Endothelial cell of umbilical vein (primary cell): ENCODE results near the gene ARMH1. TPM values are rescaled to one million over a fixed set of nuclear protein-coding genes. Genes with fewer than 3 reads are reported as not detected.

Experiments used
- BruUV-seq: library from RNA; stranded (reverse); fragments of 400-500 nt; replicated peaks from 2 replicates; lab custom pipeline; 2021; lab: Mats Ljungman, UMichigan
- CTCF ChIA-PET: fragments of 300-600, 350-600 bp; sonication (Branson Sonifier 250); formaldehyde crosslinking; loops from one replicate; lab custom pipeline; 2021; ENCODE audit warnings: antibody characterized with exemption, inconsistent platforms; lab: Charles Lee
- POLR2A ChIA-PET: fragments of 300-600, 350-600 bp; sonication (Branson Sonifier 250); formaldehyde crosslinking; loops from one replicate; lab custom pipeline; 2021; ENCODE audit warnings: antibody characterized with exemption, inconsistent platforms; lab: Charles Lee
- DNase-seq: peaks from one replicate; pipeline ENCODE4 v3.0.0-alpha.2; 2011; ENCODE audit warnings: low read depth, low spot score
- FAIRE-seq: peaks from 2 replicates; lab custom pipeline; 2011; peaks lifted over from hg19 to GRCh38; lab: Jason Lieb, UNC
- H2AFZ ChIP-seq: 2 replicates; pipeline ENCODE4 v1.6.0; 2012; ENCODE audit warnings: low read depth, low read length, control low read depth, inconsistent platforms
- H3K27ac ChIP-seq: 2 replicates; pipeline ENCODE4 v1.5.1; 2011; ENCODE audit warnings: low read depth, mild to moderate bottlenecking, control low read depth, low read length, moderate library complexity; ENCODE audit not compliant: insufficient read depth
- H3K27me3 ChIP-seq, 2 experiments: 2 replicates each; pipeline versions ENCODE4 v1.6.0 to v1.6.1; 2011; ENCODE audit warnings: low read length in 2 of 2, mixed read lengths in 1 of 2; ENCODE audit not compliant: control insufficient read depth in 2 of 2, insufficient read depth in 2 of 2
- H3K36me3 ChIP-seq, 2 experiments: 2 replicates in 1 of 2; 3 replicates in 1 of 2; pipeline ENCODE4 v1.5.1; 2011; ENCODE audit warnings: low read length in 2 of 2, mild to moderate bottlenecking in 1 of 2, moderate library complexity in 1 of 2; ENCODE audit not compliant: control insufficient read depth in 2 of 2, insufficient read depth in 2 of 2; ENCODE audit errors: extremely low read depth in 1 of 2
- H3K4me1 ChIP-seq: 3 replicates; pipeline ENCODE4 v1.5.1; 2011; ENCODE audit warnings: mild to moderate bottlenecking, low read length; ENCODE audit not compliant: control insufficient read depth, insufficient read depth; ENCODE audit errors: extremely low read depth
- H3K4me2 ChIP-seq: 2 replicates; pipeline ENCODE4 v1.6.1; 2011; ENCODE audit warnings: low read length, control low read depth, mixed read lengths; ENCODE audit not compliant: insufficient read depth
- H3K4me3 ChIP-seq, 3 experiments: fragments of 200-600 bp in 1 of 3; sonication (generic), shearing (Covaris generic) in 1 of 3; replicated peaks in 1 of 3; 2 replicates each; pipeline ENCODE4 v1.5.1; 2011 to 2016; ENCODE audit warnings: control low read depth in 3 of 3, low read length in 3 of 3, mild to moderate bottlenecking in 2 of 3, inconsistent platforms in 1 of 3, low read depth in 1 of 3, moderate library complexity in 1 of 3; ENCODE audit not compliant: insufficient read depth in 1 of 3
- H3K79me2 ChIP-seq: 2 replicates; pipeline ENCODE4 v1.6.0; 2012; ENCODE audit warnings: low read length, inconsistent platforms; ENCODE audit not compliant: control insufficient read depth, insufficient read depth
- H3K9ac ChIP-seq: replicated peaks from 2 replicates; pipeline ENCODE3; 2011; ENCODE audit warnings: low read length, control low read depth; ENCODE audit not compliant: insufficient read depth; ENCODE audit errors: extremely low read depth
- H3K9me1 ChIP-seq: replicated peaks from 3 replicates; pipeline ENCODE4 v1.6.0; 2011; ENCODE audit warnings: mild to moderate bottlenecking, low read length; ENCODE audit not compliant: control insufficient read depth, insufficient read depth; ENCODE audit errors: extremely low read depth
- H3K9me3 ChIP-seq: replicated peaks from 2 replicates; pipeline ENCODE4 v1.5.1; 2012; ENCODE audit warnings: low read length, inconsistent platforms; ENCODE audit not compliant: control insufficient read depth, insufficient read depth
- H4K20me1 ChIP-seq: replicated peaks from 2 replicates; pipeline ENCODE3; 2011; ENCODE audit warnings: mild to moderate bottlenecking, low read length; ENCODE audit not compliant: control insufficient read depth, insufficient read depth; ENCODE audit errors: extremely low read depth
- CTCF ChIP-seq, 2 donors: IDR thresholded peaks; 1 replicate in 1 of 2; 2 replicates in 1 of 2; pipeline ENCODE4 v1.5.1; 2011; ENCODE audit warnings: low read length in 2 of 2, mild to moderate bottlenecking in 2 of 2, moderate library complexity in 2 of 2, control low read depth in 1 of 2, inconsistent platforms in 1 of 2, low read depth in 1 of 2; ENCODE audit not compliant: insufficient read depth in 1 of 2; ENCODE audit errors: extremely low read depth in 1 of 2
- FOS ChIP-seq: IDR thresholded peaks from 2 replicates; pipeline ENCODE4 v1.6.1; 2011; ENCODE audit warnings: mild to moderate bottlenecking, low read length, moderate library complexity, borderline replicate concordance; ENCODE audit not compliant: insufficient read depth
- MAX ChIP-seq: IDR thresholded peaks from 2 replicates; pipeline ENCODE4 v1.6.1; 2011; ENCODE audit not compliant: insufficient read depth, insufficient read length
- MYC ChIP-seq: IDR thresholded peaks from one replicate; pipeline ENCODE4 v1.6.1; 2011; ENCODE audit warnings: mild to moderate bottlenecking, low read depth, low read length
- POLR2AphosphoS5 ChIP-seq: IDR thresholded peaks from 2 replicates; pipeline ENCODE4 v1.6.1; 2012; ENCODE audit warnings: low read depth, mild to moderate bottlenecking, control low read depth, low read length, moderate library complexity; ENCODE audit not compliant: insufficient read depth
- dilution Hi-C: fragments of 300-500 bp; cut with MboI; formaldehyde crosslinking; loops from one replicate; pipeline ENCODE4 v1.15.0; 2019; ENCODE audit warnings: low sequenced_read_pairs; ENCODE audit not compliant: extremely low pct_ligation_motif_present
- intact Hi-C: fragments of 100-400 bp; cut with micrococcal nuclease; formaldehyde crosslinking; loops from one replicate; pipeline ENCODE4 v1.10.0; 2022
- polyA plus RNA-seq, 4 experiments: library from polyadenylated mRNA; depleted of rRNA in 3 of 4; stranded (reverse) in 3 of 4; unstranded in 1 of 4; fragments of >200 nt; gene quantifications; 2 replicates each; pipeline versions ENCODE4 v1.2.1 to v1.2.3, GENCODE V29; 2011 to 2012; ENCODE audit warnings: missing spikeins in 1 of 4
- total RNA-seq: library from RNA; stranded (reverse); gene quantifications from 2 replicates; pipeline ENCODE4 v1.2.3, GENCODE V29; 2021

The ARMH1 gene
- total and polyA plus RNA-seq, 2 donors (not counting 3 experiments of a cell fraction or from before 2014, with no cell fraction given): 0.17 TPM; not detected in 1

- Histone ChIP-seq H3K27ac (no peak overlapping the region), H3K27me3 (peaks cover 2 to 5% of the 10 kb centered on the region in 2 experiments), H3K9ac (no peak overlapping the region), H3K4me1 (peaks cover 2% of the 10 kb centered on the region), H3K9me1 (no peaks in the 10 kb centered on the region), H3K9me3 (no peaks in the 10 kb centered on the region), H3K79me2 (no peaks in the 10 kb centered on the region), H3K4me3 (no peak overlapping the region), H3K4me2 (peak overlapping the region; percentile 64), H2AFZ (peak overlapping the region; percentile 88), H4K20me1 (no peaks in the 10 kb centered on the region), H3K36me3 (no peaks in the 10 kb centered on the region)
- ChIA-PET POLR2A (no interaction called here), CTCF (interaction anchor here (0.7 to 1.1 kb wide), 3 partner anchors 17 to 55 kb away, joined by 3 to 6 read pairs (median 3); no protein-coding TSS in a partner anchor)
- dilution Hi-C loops (no loop called here), intact Hi-C loops (no loop called here)
- TF ChIP-seq FOS (no peak), MAX (no peak), MYC (no peak), POLR2AphosphoS5 (no peak), CTCF (IDR thresholded peaks at IDR 0.05; ENCODE audit: extremely low read depth in 1 of 2, insufficient read depth in 1 of 2, low read depth in 1 of 2, low read length in 2 of 2) (peak; percentile 61 to 63)
- peak; percentile 95 for FAIRE-seq
- no TSS peak for BruUV-seq
- peak; percentile 61 for DNase-seq
These were observed 33.7 kb downstream of the ARMH1 start for GRCh38 chr1:44707959-44708831.
